Measurements from ENCODE around the gene IL17RD.

IL17RD gene

DNA sequence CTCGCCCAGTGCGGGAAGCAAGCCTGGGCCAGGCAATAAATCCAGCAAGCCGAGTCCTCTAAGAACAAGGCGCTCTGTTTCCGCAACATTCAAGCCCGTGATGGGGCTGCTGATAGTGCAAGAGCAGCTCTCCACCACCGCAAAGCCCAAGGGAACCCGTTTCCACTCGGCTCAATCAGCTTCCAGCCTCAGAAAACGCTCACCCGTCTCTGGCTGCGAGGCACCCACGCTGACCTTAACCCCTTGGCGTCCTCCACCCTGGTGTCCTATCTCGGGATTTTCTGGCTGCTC, 86.9 kb downstream of the IL17RD start:
- Histone ChIP-seq H3K27me3 (replicated peaks in 2 of 5; ENCODE audit: control insufficient read depth in 4 of 5, insufficient read depth in 5 of 5, low read length in 4 of 5) (peaks cover 0 to 4% (median 0%) of the 10 kb centered on the region in 5 experiments), H3K27ac (ENCODE audit: insufficient read depth in 1 of 2, low read depth in 1 of 2, low read length in 2 of 2, poor library complexity in 1 of 2, severe bottlenecking in 2 of 2) (no peak overlapping the region), H3K4me1 (ENCODE audit: control extremely low read depth in 1 of 4, control insufficient read depth in 4 of 4, insufficient read depth in 4 of 4, low read length in 3 of 4) (peaks cover 0 to 35% (median 16%) of the 10 kb centered on the region in 4 experiments), H3K36me3 (ENCODE audit: control insufficient read depth in 4 of 4, insufficient read depth in 4 of 4, low read length in 3 of 4) (peaks cover 0 to 7% (median 0%) of the 10 kb centered on the region in 4 experiments), H3K9me3 (ENCODE audit: control extremely low read depth in 1 of 5, control insufficient read depth in 4 of 5, insufficient read depth in 2 of 5, low read depth in 1 of 5, low read length in 4 of 5) (no peaks in the 10 kb centered on the region), H3K4me3 (ENCODE audit: control insufficient read depth in 1 of 7, extremely low read depth in 1 of 7, insufficient read depth in 4 of 7, low read depth in 2 of 7, low read length in 6 of 7) (peak overlapping the region; percentile 56 to 88 (median 74))
- ChIA-PET CTCF (interaction anchor here (0.5 to 2.0 kb wide), 12 partner anchors 10 to 89 kb away, joined by 3 to 14 read pairs (median 3); partner anchors contain the start of gene SPATA12), POLR2A (interaction anchor here (1.6 kb wide), 1 partner anchor 9 kb away, joined by 13 read pairs; no protein-coding TSS in a partner anchor)
- peak; percentile 64 to 92 (median 88) for DNase-seq
- 0% methylated on average over 15 of the region's 15 CpGs for WGBS (ENCODE audit: insufficient coverage)

DNA sequence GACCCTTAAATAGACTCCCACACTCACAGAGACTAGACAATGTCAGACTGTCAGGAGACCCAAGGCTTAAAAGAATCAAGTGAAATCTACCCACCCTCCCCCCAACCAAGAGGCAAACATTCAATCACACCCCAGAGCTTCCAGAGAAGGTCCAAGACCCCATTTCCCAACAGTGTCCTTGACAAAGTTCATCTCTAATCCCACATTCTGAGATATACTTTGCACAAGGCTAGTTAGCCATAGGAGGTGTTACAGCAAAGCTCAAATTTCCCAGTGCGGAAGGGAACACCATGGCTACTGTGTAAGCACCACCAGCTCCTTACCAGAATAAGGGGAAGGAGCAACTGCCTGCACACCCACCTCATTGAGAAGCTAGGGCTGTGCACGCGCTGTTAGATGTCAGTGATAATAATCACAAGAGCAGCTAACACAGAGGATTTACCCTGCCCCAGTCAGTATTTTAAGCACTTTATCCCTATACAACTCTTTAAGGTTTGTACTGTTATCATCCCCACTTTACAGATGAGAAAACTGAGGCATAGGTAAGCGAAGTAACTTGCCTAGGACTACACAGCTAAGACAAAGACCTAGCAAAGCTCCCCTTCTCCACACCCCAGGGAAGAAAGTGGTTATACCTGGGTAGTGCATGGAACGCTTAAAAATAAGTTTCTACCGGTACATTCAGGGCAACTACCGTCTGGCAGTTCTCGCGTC, 87.4 kb downstream of the IL17RD start:
- Histone ChIP-seq H3K27me3 (replicated peaks in 2 of 5; ENCODE audit: control insufficient read depth in 4 of 5, insufficient read depth in 5 of 5, low read length in 4 of 5) (peaks cover 0 to 4% (median 0%) of the 10 kb centered on the region in 5 experiments), H3K4me3 (ENCODE audit: control insufficient read depth in 1 of 7, extremely low read depth in 1 of 7, insufficient read depth in 4 of 7, low read depth in 2 of 7, low read length in 6 of 7) (peak overlapping the region; percentile 56 to 88 (median 74)), H3K27ac (ENCODE audit: insufficient read depth in 1 of 2, low read depth in 1 of 2, low read length in 2 of 2, poor library complexity in 1 of 2, severe bottlenecking in 2 of 2) (no peak overlapping the region), H3K36me3 (ENCODE audit: control insufficient read depth in 4 of 4, insufficient read depth in 4 of 4, low read length in 3 of 4) (peaks cover 0 to 7% (median 0%) of the 10 kb centered on the region in 4 experiments), H3K4me1 (ENCODE audit: control extremely low read depth in 1 of 4, control insufficient read depth in 4 of 4, insufficient read depth in 4 of 4, low read length in 3 of 4) (peaks cover 0 to 35% (median 16%) of the 10 kb centered on the region in 4 experiments), H3K9me3 (ENCODE audit: control extremely low read depth in 1 of 5, control insufficient read depth in 4 of 5, insufficient read depth in 2 of 5, low read depth in 1 of 5, low read length in 4 of 5) (no peaks in the 10 kb centered on the region)
- ChIA-PET CTCF (interaction anchor here (0.6 to 2.0 kb wide), 12 partner anchors 11 to 375 kb away, joined by 3 to 14 read pairs (median 3); partner anchors contain the start of gene SPATA12), POLR2A (interaction anchor here (0.6 to 1.6 kb wide), 2 partner anchors 9 to 86 kb away, joined by 4 to 13 read pairs; no protein-coding TSS in a partner anchor)
- WGBS (ENCODE audit: insufficient coverage): 29% methylated on average over 6 of the region's 9 CpGs
- no peak for DNase-seq

DNA sequence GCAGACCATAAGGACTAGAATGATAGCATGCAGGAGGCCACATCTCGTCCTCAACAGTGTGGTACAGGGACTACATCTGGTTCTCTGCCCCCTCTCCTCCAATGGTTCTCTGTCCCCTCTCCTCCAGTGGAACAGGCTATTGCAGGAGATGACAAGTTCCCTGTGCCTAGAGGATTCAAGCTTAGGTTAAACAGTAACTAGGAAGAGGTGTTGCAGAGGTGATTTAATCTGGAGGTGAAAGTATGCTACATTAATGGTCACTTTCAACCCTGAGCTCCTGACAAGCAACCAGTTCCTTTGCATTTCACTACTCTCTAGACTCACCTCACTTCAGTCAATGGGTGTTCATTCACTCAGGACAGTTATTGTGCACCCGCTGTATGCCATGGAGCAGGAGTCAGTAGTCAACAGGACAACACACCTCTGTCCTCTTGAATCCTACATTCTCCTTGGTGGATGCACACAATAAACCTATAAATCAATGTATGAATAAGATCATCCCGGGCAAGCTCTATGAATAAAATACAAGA, 88.7 kb downstream of the IL17RD start:
- DNase-seq: no peak
- 100% methylated on average over 1 of the region's 3 CpGs for WGBS (ENCODE audit: insufficient coverage)
- peaks cover 0 to 35% (median 16%) of the 10 kb centered on the region in 4 experiments for H3K4me1 ChIP-seq (ENCODE audit: control extremely low read depth in 1 of 4, control insufficient read depth in 4 of 4, insufficient read depth in 4 of 4, low read length in 3 of 4)
- ChIA-PET CTCF (interaction anchor here (0.7 to 1.6 kb wide), 3 partner anchors 77 to 88 kb away, joined by 3 to 4 read pairs (median 3); no protein-coding TSS in a partner anchor), POLR2A (no interaction called here)
- H3K9me3 ChIP-seq (ENCODE audit: control extremely low read depth in 1 of 5, control insufficient read depth in 4 of 5, insufficient read depth in 2 of 5, low read depth in 1 of 5, low read length in 4 of 5): no peaks in the 10 kb centered on the region
- no peak overlapping the region for H3K4me3 ChIP-seq (ENCODE audit: control insufficient read depth in 1 of 7, extremely low read depth in 1 of 7, insufficient read depth in 4 of 7, low read depth in 2 of 7, low read length in 6 of 7)
- H3K27ac ChIP-seq (ENCODE audit: insufficient read depth in 1 of 2, low read depth in 1 of 2, low read length in 2 of 2, poor library complexity in 1 of 2, severe bottlenecking in 2 of 2): no peak overlapping the region
- peaks cover 0 to 4% (median 0%) of the 10 kb centered on the region in 5 experiments for H3K27me3 ChIP-seq (replicated peaks in 2 of 5; ENCODE audit: control insufficient read depth in 4 of 5, insufficient read depth in 5 of 5, low read length in 4 of 5)
- H3K36me3 ChIP-seq (ENCODE audit: control insufficient read depth in 4 of 4, insufficient read depth in 4 of 4, low read length in 3 of 4): peaks cover 0 to 7% (median 0%) of the 10 kb centered on the region in 4 experiments

GRCh38 chr3:57074135-57074534, 91.0 kb downstream of the IL17RD start:
- POLR2A ChIA-PET: interaction anchor here (0.6 kb wide), 1 partner anchor 9 kb away, joined by 3 read pairs; no protein-coding TSS in a partner anchor
- Histone ChIP-seq H3K36me3 (ENCODE audit: control insufficient read depth in 4 of 4, insufficient read depth in 4 of 4, low read length in 3 of 4) (peaks cover 0 to 7% (median 0%) of the 10 kb centered on the region in 4 experiments), H3K4me1 (ENCODE audit: control extremely low read depth in 1 of 4, control insufficient read depth in 4 of 4, insufficient read depth in 4 of 4, low read length in 3 of 4) (peaks cover 0 to 21% (median 13%) of the 10 kb centered on the region in 4 experiments), H3K27me3 (replicated peaks in 2 of 5; ENCODE audit: control insufficient read depth in 4 of 5, insufficient read depth in 5 of 5, low read length in 4 of 5) (peaks cover 0 to 4% (median 0%) of the 10 kb centered on the region in 5 experiments), H3K4me3 (ENCODE audit: control insufficient read depth in 1 of 7, extremely low read depth in 1 of 7, insufficient read depth in 4 of 7, low read depth in 2 of 7, low read length in 6 of 7) (no peak overlapping the region), H3K27ac (ENCODE audit: insufficient read depth in 1 of 2, low read depth in 1 of 2, low read length in 2 of 2, poor library complexity in 1 of 2, severe bottlenecking in 2 of 2) (no peak overlapping the region), H3K9me3 (ENCODE audit: control extremely low read depth in 1 of 5, control insufficient read depth in 4 of 5, insufficient read depth in 2 of 5, low read depth in 1 of 5, low read length in 4 of 5) (no peaks in the 10 kb centered on the region)
- DNase-seq: no peak
- CTCF ChIA-PET: no interaction called here
- WGBS (ENCODE audit: insufficient coverage): 100% methylated on average over 1 of the region's 4 CpGs

- WGBS (ENCODE audit: insufficient coverage): 100% methylated on average over 2 of the region's 3 CpGs
- DNase-seq: no peak
- ChIA-PET POLR2A (interaction anchor here (0.6 kb wide), 1 partner anchor 10 kb away, joined by 3 read pairs; no protein-coding TSS in a partner anchor), CTCF (no interaction called here)
- H3K4me3 ChIP-seq (ENCODE audit: control insufficient read depth in 1 of 7, extremely low read depth in 1 of 7, insufficient read depth in 4 of 7, low read depth in 2 of 7, low read length in 6 of 7): no peak overlapping the region
- no peaks in the 10 kb centered on the region for H3K9me3 ChIP-seq (ENCODE audit: control extremely low read depth in 1 of 5, control insufficient read depth in 4 of 5, insufficient read depth in 2 of 5, low read depth in 1 of 5, low read length in 4 of 5)
- peaks cover 0 to 7% (median 0%) of the 10 kb centered on the region in 4 experiments for H3K36me3 ChIP-seq (ENCODE audit: control insufficient read depth in 4 of 4, insufficient read depth in 4 of 4, low read length in 3 of 4)
- H3K4me1 ChIP-seq (ENCODE audit: control extremely low read depth in 1 of 4, control insufficient read depth in 4 of 4, insufficient read depth in 4 of 4, low read length in 3 of 4): peaks cover 0 to 22% (median 12%) of the 10 kb centered on the region in 4 experiments
- H3K27me3 ChIP-seq (replicated peaks in 2 of 5; ENCODE audit: control insufficient read depth in 4 of 5, insufficient read depth in 5 of 5, low read length in 4 of 5): peaks cover 0 to 4% (median 0%) of the 10 kb centered on the region in 5 experiments
- H3K27ac ChIP-seq (ENCODE audit: insufficient read depth in 1 of 2, low read depth in 1 of 2, low read length in 2 of 2, poor library complexity in 1 of 2, severe bottlenecking in 2 of 2): no peak overlapping the region
Measured at GRCh38 chr3:57073628-57074027, 91.5 kb downstream of the IL17RD start.

- H3K4me3 ChIP-seq (ENCODE audit: control insufficient read depth in 1 of 7, extremely low read depth in 1 of 7, insufficient read depth in 4 of 7, low read depth in 2 of 7, low read length in 6 of 7): no peak overlapping the region
- WGBS (ENCODE audit: insufficient coverage): no CpG with 5 or more reads among the region's 6 CpGs
- peaks cover 0 to 2% (median 0%) of the 10 kb centered on the region in 4 experiments for H3K36me3 ChIP-seq (ENCODE audit: control insufficient read depth in 4 of 4, insufficient read depth in 4 of 4, low read length in 3 of 4)
- CTCF ChIA-PET: no interaction called here
- no peak overlapping the region for H3K27ac ChIP-seq (ENCODE audit: insufficient read depth in 1 of 2, low read depth in 1 of 2, low read length in 2 of 2, poor library complexity in 1 of 2, severe bottlenecking in 2 of 2)
- peaks cover 0 to 23% (median 15%) of the 10 kb centered on the region in 4 experiments for H3K4me1 ChIP-seq (ENCODE audit: control extremely low read depth in 1 of 4, control insufficient read depth in 4 of 4, insufficient read depth in 4 of 4, low read length in 3 of 4)
- H3K27me3 ChIP-seq (replicated peaks in 2 of 5; ENCODE audit: control insufficient read depth in 4 of 5, insufficient read depth in 5 of 5, low read length in 4 of 5): no peaks in the 10 kb centered on the region
- POLR2A ChIA-PET: interaction anchor here (1.3 kb wide), 1 partner anchor 9 kb away, joined by 13 read pairs; no protein-coding TSS in a partner anchor
- no peaks in the 10 kb centered on the region for H3K9me3 ChIP-seq (ENCODE audit: control extremely low read depth in 1 of 5, control insufficient read depth in 4 of 5, insufficient read depth in 2 of 5, low read depth in 1 of 5, low read length in 4 of 5)
- DNase-seq: no peak
Measured at GRCh38 chr3:57069503-57069902, 95.7 kb downstream of the IL17RD start.
